LNCAP (cell line): ENCODE results near the gene POU2F1.
A peak's percentile ranks its signal among the peaks of the same experiment; 100 is the strongest.

Source experiments
- TF ChIP-seq, protein P1 (sequence below): fragments of 450-650 bp; IDR thresholded peaks from 2 replicates; pipeline ENCODE4 v1.5.1; 2017; ENCODE audit warnings: mild to moderate bottlenecking

The POU2F1 gene

DNA sequence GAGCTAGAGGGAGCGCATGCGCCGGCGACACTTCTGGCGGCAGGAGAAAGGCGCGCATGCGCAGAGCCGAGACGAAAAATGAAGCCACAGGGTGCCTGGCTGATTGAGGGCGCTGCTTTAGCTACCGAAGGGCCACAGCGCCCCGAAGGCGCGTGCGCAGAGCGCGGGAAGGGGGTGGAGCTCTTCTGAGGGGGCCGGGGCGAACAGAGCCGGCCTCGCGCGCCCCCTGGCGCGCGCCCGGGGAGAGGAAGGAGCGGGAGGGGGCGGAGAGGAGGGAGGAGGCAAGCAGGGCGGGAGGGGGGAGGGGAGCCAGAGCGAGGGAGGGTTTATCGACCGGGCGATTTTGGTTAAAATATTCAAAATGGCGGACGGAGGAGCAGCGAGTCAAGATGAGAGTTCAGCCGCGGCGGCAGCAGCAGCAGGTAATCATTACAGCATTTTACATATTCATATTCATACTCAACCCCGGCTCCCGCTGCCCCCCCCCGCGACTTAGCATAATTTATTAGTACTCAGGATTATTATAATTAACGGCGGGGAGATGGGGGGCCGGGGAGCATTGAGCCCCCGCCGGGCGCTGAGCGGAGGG lies at the start of gene POU2F1:
TSS of gene POU2F1 (plus strand) at position 350 of the 589 bp plus-strand sequence. CDS start at position 362, 12 bp downstream.
- TF ChIP-seq, protein P1, sequence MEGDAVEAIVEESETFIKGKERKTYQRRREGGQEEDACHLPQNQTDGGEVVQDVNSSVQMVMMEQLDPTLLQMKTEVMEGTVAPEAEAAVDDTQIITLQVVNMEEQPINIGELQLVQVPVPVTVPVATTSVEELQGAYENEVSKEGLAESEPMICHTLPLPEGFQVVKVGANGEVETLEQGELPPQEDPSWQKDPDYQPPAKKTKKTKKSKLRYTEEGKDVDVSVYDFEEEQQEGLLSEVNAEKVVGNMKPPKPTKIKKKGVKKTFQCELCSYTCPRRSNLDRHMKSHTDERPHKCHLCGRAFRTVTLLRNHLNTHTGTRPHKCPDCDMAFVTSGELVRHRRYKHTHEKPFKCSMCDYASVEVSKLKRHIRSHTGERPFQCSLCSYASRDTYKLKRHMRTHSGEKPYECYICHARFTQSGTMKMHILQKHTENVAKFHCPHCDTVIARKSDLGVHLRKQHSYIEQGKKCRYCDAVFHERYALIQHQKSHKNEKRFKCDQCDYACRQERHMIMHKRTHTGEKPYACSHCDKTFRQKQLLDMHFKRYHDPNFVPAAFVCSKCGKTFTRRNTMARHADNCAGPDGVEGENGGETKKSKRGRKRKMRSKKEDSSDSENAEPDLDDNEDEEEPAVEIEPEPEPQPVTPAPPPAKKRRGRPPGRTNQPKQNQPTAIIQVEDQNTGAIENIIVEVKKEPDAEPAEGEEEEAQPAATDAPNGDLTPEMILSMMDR, result peak; percentile 66

DNA sequence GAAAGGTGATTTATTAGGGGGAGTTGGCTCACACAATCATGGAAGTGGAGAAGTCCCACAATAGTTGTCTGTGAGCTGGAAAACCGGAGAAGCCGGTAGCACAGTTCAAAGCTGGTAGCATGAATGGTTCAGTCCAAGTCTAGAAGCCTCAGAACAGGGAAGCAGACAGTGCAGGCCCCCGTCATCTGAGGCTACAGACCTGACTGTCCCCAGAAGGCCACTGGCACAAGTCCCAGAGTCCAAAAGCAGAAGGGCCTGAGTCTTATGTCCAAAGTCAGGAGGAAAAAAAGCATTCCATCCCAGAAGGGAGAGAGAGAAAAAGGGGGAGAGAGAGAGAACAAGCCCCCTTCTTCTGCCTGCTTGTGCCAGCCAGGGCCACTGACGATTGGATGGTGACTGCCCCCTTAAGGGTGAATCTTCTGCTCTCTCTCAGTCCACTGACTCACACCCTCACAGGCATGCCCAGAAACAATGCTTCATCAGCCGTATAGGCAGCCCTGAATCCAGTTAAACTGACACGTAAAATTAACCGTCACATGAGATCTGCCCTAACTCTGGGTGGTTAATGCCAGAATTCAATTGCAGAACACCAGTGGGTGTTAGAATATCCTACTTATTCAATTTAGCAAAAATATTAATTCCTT lies 49.3 kb upstream of the POU2F1 start:
- TF ChIP-seq, protein P1, result no peak

DNA sequence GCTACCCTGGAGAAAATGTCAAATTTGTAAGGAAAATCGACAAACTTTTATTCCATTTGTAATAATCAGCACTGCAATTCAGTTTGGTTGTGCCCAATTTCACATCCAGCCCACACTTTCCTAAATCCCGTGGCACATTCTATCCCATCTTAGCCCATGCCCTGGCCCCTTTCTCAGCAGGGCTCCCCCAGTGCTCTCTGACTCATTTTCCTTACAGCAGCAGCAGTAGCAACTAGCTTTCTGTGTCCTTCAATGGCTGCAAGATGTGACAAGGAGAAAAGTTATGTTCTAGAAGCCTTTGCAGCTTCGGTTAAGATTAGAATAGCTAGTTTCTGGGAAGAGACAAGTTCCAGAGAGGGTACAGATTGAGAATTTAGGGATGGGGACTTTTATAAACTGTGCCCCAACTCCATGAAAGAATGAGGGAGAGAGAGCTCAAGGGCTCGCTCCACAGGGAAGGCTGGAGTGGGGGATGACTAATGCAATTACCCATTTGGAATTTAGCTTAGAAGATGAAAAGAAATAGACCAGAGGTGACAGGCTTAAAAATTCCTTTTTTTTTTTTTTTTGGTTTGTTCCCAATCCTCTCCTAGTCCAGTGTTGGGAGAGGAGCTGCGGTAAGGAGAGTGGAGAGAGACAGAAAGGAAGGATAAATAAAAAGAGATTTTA lies 47.0 kb upstream of the POU2F1 start:
- TF ChIP-seq, protein P1, result no peak

DNA sequence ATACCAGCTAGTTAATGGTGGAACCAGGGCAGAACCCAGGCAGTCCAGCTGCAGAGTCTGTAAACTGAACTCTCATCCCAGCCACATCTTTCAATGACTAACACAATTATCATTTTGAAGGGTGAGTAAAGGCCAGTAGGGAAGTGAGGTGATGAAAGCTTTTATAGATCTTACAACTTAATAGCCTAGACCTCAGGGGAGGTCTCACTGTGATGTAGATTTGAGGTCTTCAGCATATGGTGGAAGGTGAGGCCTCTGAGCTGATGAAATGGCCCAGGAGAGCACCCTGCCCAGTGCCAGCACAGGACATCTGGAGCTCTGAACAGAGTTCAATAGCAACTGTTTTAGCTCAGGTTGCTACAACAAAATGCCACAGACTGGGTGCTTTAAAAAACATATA lies 44.8 kb upstream of the POU2F1 start:
- TF ChIP-seq, protein P1, result no peak

DNA sequence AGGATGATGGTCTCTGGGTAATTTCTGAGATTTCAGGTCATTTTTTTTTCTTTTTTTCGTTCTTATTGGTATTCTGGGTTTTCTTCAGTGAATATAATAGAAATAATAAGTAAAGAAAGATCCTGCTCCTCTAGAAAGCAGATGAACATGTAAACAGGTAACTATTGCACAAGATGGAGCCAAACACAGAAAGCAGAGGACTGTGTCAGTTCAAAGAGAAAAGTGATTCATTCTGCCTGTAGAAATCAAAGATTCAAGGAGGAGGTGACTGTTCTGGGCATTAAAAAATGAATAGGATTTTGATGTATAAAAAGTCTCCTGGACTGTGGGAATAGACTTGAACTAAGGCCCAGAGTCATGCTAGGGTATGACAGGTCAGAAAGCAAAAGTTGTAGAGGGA lies 41.9 kb upstream of the POU2F1 start:
- TF ChIP-seq, protein P1, result no peak

DNA sequence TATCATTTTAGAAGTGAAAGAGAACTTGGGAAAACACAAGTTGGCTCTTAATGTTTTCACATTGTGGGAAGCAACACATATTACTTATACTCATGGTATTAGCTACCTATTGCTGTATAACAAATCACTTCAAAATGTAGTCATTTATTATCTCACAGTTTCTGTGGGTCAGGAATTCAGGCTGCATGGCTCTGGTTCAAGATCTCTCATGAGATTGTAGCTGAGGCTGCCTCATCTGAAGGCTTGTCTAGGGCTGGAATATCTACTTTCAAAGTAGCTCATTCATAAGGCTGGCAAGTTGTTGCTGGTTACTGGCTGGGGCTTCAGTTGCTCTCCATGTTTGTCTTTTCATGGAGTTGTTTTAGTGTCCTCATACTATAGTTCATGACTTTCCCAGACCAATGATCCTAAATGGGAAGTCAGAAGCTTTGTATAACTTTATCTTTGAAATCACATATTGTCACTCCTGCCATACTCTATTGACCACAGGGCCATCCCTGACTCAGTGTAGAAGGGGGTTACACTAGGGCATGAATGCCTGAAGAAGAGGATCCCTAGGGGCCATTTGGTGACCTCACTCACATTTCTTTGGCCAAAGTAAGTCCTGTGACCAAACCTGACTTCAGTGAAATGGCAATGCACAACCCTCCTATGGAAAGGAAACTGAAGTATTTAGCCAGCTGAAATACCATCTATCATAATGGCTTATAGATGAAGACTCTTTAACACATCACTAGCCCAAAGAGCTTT lies 37.9 kb upstream of the POU2F1 start:
- TF ChIP-seq, protein P1, result no peak

DNA sequence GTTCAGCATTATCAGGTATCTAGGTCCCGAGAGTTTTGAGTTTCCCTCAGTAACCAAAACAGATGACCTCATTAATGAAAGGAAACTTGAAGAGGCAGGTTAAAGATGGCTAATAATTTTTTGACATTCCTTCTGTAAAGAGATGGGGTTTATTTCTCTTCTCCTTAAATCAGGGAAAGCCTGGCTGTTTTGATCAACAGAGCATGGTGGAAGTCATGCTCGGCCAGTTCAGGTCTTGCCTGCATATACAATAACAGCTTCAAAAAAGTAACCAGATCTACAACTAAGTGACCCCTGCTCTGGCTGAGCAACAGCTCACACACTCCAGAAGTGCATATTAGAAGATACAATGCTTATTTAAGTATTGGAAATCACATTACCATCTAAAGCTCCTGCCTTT lies 36.6 kb upstream of the POU2F1 start:
- TF ChIP-seq, protein P1, result no peak
